NCI-H2107 treated with DMSO at 0.1 percent for 48 hours (cell line): ENCODE results near the gene TFE3.
"Not testable (repeated sequence)": the region's sequence is repeated elsewhere in the genome, so short reads cannot be mapped to it uniquely, and the experiment has no call there.

Source experiments
- DNase-seq: peaks from one replicate; lab custom pipeline; 2025; ENCODE audit not compliant: unreplicated experiment; lab: John Stamatoyannopoulos, UW

TFE3 gene

DNA sequence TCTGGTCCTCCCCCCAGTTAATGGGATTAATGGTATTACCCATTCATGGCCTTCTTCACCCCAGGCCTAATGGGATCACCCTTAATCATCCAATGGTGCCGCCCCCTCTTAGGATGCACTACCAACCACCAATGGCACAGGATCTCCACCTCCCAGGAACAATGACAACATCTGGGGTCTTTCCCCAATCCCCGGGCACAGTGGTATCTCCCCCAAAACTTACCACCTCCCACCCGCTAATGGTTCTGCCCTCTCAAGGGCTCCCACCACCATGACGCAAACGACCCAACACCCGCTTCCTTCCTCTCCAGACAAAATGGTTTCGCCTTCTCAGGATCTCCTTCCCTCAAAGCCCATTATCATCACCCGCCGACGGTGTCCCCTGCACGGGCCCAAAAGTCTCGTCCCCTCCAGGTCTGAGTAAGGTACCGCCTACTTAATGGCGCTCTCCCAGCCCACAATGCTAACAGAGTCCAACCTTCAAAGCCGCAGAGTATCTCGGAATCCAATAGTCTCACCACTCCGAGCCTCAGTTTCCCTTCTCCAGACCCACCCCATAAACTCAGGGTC, 41.6 kb downstream of the TFE3 start:
- DNase-seq: no peak

DNA sequence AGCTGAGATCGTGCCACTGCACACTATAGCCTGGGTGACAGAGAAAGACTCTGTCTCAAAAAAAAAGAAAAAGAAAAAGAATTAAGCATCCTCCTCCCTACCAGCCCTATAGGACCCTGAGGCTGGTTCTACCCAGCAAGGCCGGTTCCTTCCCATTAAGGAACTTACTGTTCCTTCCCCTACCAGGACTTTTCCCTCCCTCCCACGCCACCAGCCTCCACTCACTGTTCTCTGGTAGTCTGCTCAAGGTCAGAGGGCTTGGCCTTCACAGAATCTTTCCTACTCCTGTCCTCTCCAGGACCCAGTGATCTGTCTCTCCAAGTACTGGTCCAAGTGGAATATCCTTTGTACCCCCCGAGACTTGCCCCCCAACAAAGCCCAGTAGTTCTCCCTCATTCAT, 42.5 kb downstream of the TFE3 start:
- no peak for DNase-seq

DNA sequence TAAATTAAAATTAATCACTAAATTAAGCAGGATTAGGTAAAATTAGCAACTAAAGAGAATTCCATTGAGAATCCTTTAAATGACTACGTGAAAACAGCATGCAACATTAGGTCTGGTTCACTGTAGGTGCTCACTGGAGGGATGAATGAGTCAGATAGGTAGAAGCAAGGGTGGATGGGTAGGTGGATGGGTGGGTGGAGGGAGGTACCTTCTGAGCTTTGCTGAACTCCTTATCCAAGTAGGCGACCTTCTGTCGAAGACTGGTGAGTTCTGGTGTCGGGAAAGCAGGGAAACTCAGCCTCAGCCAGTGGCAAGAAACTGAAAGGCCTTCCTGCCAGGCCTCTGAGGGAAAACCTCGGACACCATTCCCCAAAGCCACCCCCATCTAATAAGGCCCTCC, 44.1 kb downstream of the TFE3 start:
- DNase-seq: no peak

- no peak for DNase-seq
These were observed 44.8 kb downstream of the TFE3 start for GRCh38 chrX:48998391-48998790.

GRCh38 chrX:48997865-48998264, 45.3 kb downstream of the TFE3 start:
- no peak for DNase-seq

DNA sequence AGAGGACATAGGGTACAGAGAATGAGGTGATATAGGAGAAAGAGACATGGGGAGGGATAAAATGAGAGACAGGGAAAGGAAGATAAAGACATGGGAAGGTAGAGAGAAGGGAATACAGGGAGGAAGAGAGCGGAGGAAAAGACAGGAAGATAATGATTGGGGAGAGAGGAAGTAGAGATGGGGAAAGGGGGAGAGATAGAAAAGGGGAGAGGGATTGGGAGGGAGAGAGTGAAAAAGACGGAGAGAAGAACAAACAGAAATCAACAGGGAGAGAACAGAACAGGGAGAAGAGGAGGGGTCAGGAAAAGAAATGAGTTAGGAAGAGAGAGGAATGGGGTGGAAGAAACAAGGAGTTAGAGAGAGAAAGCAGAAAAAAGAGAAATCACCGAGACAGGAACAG, 45.7 kb downstream of the TFE3 start:
- no peak for DNase-seq

- no peak for DNase-seq
These were observed 46.2 kb downstream of the TFE3 start for GRCh38 chrX:48996969-48997368.

DNA sequence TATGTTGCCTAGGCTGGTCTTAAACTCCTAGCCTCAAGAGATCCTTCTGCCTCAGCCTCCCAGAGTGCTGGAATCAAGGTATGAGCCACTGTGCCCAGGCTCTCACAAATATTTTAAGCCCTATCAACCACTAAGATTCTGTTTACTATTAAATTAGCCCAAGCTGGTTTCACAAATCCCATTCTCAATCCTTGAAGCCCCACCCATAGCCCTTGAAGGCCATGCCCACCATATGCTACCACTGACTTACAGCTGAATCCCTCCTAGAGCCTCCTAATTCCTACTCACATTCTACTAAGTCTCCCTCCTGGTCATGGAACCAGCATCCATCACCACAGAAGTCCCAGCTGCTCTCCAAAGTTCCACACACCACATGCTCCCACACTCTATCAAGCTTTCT, 50.8 kb downstream of the TFE3 start:
- no peak for DNase-seq

- DNase-seq: no peak
These were observed 53.7 kb downstream of the TFE3 start for GRCh38 chrX:48989483-48989882.

DNA sequence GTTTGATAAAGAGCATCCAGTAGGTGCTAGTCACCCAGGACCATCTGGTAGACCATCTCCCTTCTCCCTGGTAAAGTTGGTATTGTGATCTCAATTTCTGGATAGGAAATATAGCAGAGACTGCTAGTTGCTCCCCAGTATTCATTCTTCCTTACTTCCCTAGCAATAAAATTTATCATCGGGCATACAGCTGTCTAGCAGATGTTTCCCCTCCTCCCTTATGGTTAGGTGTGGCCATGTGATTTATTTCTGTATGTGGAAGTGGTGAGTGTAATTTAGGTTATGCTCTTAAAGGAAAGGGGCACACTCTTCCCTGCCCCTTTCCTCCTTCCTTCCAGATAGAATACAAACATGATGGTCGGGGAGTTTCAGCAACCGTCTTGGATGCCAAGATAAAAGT, 59.3 kb downstream of the TFE3 start:
- no peak for DNase-seq

DNA sequence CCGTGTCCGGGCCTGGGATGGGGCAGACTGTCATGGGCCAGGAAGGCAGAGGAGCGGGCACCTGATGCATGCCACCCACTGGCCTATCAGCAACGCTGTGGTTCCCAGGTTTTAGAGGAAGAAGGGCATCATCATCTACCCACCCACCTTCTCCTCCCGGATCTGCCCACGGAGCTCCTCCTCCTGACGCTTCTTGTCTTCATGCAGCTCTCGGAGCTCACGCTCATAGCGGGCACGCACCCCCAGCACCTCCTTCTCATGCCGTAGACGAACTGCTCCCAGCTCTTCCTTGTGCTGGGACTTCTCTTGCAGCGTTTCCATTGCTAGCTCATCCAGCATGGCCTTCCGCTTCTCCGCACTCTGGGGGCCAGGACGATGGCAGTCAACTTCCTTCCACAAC, 60.1 kb downstream of the TFE3 start:
- DNase-seq: no peak

GRCh38 chrX:48981178-48981577, 62.0 kb downstream of the TFE3 start:
- no peak for DNase-seq

DNA sequence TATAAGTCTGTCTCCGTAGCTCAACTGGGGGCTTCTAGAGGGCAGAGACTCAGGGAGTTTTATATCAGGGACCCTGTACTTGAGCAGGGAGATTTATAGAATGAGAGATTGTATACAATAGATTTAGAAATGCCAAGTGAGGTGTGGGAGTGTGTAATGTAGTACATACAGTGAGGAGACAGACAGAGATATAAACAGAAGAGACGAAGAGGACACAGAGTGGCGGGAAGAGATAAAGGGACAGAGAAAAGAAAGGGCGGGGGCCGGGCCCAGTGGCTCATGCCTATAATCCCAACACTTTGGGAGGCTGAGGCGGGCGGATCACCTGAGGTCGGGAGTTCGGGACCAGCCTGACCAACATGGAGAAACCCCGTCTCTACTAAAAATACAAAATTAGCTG, 62.8 kb downstream of the TFE3 start:
- DNase-seq: not testable (repeated sequence)
